RPMI7951 (cell line): ENCODE results near the gene CD4. TPM values are rescaled to one million over a fixed set of nuclear protein-coding genes. Genes with fewer than 3 reads are reported as not detected.
A peak's percentile ranks its signal among the peaks of the same experiment; 100 is the strongest.

Experiments
- DNase-seq: peaks from one replicate; pipeline ENCODE4 v3.0.0-alpha.2; 2012; ENCODE audit warnings: low read depth
- total RNA-seq: library from RNA; depleted of rRNA; stranded (reverse); fragments of >200 nt; shearing (Covaris generic); gene quantifications from 2 replicates; pipeline ENCODE4 v1.2.3, GENCODE V29; 2014

CD4 gene
- total RNA-seq, 1 experiment from 2014 or later: 5.4 TPM

DNA sequence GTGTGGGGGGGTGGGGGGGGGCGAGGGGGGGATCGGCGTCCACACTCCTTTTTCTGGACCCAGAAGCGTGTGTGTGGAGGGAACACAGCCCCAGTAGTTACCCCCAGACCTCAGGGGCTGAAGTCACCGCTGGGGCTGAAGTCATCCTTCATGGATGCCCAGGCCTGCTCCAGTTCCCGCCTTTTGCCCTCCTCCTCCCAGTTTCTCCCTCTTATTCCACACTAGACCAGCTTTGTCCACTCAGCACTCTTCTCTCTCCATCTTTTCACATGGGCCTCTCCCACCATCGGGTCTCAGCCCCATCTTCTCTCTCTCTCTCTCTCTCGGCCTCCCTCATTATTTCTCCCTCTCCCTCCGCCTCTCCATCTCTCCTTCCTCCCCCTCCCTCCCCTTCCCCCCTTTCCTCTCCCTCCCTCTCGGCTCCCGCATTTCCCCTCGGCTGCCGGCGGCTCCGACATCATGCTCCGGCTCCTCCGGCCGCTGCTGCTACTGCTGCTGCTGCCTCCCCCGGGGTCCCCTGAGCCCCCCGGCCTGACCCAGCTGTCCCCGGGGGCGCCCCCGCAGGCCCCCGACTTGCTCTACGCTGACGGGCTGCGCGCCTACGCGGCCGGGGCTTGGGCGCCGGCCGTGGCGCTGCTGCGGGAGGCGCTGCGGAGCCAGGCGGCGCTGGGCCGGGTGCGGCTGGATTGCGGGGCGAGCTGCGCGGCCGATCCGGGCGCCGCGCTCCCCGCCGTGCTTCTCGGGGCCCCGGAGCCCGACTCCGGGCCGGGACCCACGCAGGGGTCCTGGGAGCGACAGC is 38.9 kb downstream of the CD4 start, which contains the start of gene P3H3:
P3H3 (plus strand) TSS at position 426 of the 799 bp plus-strand sequence; CDS start at position 460, 34 bp downstream.
- peak; percentile 48 for DNase-seq

- peak; percentile 34 for DNase-seq
These were observed 39.6 kb downstream of the CD4 start for GRCh38 chr12:6828781-6829535.

GRCh38 chr12:6829536-6830220 is 40.4 kb downstream of the CD4 start:
- DNase-seq: peak; percentile 36

- DNase-seq: no peak
These were observed 41.1 kb downstream of the CD4 start for GRCh38 chr12:6830286-6830890.

GRCh38 chr12:6830999-6831398 is 41.7 kb downstream of the CD4 start:
- DNase-seq: no peak

DNA sequence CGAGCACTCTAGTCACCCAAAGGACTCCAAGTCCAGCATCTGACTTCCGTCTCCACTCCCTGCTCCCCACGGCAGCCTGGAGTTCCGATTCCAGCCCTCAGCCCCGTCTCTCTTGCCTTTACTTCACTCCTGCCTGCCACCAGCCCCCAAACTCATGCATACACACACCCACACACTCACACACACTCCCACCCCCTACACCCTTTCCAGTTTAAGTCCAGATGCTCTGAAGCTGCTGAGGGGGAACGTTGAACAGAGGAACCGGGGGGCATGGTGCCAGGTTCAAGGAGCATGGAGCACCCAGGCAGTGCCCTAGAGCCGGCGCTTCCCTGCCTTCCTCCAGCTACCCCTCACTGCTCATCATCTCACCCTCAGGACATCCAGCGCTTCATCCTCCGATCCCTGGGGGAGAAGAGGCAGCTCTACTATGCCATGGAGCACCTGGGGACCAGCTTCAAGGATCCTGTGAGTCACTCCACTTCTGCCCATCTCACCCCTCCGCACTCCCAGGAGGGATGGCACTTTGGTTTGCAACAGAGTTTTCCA is 42.2 kb downstream of the CD4 start:
- no peak for DNase-seq

DNA sequence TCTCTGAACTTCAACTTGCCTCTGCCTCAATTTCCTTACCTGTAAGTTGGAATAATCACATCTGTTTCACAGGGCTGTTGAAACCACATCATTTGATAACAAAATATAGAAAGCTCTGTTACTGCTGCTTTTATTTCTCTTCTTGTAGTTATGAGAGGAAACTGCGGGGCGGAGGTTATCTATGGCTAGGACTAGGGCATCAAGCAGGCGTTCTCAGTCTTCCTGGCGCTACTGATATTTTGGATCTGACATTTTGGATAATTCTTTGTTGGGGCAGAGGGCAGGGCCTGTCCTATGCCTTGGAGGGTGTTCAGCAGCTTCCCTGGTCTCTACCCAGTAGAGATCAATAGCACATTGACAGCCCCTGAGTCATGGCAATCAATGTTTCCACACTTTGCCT is 42.8 kb downstream of the CD4 start:
- DNase-seq: no peak

GRCh38 chr12:6833189-6833890 is 44.0 kb downstream of the CD4 start:
- DNase-seq: no peak

DNA sequence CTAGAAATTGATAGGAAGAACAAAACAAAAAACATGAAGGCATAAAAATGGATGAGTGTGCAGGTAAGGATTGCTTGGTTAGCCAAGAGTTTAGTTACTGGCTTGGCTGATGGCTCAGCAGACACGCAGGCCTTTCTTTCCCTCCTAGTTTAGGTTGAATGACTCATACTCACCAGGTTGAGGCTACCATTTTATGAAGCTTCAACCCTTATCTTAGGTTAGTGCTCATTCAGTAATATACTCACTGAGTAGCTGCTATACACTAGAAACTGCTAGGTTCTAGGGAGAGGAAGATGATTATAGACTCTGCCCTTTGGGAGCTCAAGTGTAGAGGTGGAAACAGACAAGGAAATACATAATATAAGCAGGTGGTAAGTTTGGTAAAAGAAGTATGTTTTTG is 44.9 kb downstream of the CD4 start:
- no peak for DNase-seq

DNA sequence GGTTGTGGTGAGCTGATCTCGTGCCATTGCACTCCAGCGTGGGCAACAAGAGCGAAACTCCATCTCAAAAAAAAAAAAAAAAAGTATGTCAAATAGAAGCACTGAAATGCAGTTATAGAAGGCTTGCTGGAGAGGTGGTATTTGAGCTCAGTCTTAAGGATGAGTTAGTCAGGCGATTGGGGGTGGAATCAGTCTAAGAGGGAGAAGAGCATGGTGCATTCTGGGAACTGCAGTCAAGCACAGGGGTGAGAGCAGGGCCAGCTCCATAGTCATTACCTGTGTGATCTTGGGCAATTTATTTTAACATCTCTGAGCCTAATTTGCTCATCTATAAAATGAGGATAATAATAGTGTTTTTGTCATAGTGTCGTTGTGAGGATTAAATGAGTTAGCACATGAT is 45.5 kb downstream of the CD4 start:
- DNase-seq: no peak

DNA sequence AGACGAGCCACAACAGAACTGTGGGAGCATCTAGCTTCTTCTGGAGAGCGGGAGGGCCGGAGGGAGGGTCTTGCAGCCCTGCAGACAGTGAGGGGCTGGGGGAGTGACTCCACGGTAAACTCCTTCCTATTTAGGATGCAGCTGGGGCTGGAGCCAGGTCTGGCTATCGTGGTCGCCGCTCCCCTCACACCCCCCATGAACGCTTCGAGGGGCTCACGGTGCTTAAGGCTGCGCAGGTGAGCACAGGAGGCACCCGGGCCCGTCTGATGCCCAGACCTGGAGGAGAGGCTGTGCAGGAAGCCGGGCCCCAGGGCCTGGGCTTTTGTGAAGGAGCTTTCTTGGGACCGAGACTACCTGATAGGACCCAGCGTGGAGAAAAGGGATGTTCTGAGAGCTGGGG is 47.5 kb downstream of the CD4 start:
- no peak for DNase-seq

DNA sequence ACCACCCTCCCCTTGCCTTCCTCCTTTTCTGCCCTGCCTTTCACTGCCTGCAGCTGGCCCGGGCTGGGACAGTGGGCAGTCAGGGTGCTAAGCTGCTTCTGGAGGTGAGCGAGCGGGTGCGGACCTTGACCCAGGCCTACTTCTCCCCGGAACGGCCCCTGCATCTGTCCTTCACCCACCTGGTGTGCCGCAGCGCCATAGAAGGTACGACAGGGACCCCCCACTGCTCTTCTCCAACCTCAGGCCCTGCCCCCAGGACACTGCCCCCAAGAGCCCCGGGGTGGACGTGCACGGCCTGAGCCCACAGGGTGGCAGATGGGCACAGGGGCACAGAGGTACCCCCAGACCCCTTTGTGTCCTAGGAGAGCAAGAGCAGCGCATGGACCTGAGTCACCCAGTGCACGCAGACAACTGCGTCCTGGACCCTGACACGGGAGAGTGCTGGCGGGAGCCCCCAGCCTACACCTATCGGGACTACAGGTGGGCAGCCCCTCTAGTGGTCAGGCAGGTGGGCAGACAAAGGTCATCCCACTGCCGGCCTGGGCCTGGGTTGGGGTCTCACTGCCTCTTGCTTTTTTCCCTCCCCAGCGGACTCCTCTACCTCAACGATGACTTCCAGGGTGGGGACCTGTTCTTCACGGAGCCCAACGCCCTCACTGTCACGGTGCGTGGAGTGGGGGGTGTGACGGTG is 48.2 kb downstream of the CD4 start:
- DNase-seq: no peak

DNA sequence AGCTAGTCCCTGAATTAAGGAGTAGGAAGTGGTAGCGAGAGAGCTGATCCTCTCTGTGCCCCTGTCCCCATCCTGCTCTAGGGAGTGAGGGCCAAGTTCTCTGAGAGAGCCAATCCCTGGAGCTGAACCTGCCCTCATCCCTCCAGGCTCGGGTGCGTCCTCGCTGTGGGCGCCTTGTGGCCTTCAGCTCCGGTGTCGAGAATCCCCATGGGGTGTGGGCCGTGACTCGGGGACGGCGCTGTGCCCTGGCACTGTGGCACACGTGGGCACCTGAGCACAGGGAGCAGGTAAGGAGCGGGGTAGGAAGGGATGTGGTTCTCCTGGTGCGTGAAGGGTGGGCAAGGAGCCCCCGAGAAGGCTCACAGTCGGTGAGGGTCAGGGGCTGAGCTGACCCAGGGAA is 49.5 kb downstream of the CD4 start:
- DNase-seq: no peak

- DNase-seq: no peak
These were observed 50.3 kb downstream of the CD4 start for GRCh38 chr12:6839482-6840201.

DNA sequence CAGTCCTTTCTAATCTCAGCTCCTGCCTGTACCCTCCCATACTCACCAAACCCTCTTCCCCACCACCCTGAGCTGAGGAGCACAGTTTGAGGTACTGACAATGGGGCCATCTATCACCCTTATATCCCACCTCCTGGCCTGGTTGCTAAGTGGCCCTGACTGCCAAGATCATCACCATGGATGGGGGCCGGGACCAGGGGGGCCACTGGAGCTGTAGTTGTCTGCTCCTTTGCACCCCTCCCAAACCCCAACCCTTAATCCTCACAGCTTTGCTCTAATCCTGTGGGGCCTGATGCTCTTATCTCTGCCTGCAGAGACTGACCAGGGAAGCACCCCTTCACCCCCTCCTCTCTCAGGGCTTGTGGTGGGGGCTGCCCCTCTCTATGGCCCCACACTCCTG is 51.0 kb downstream of the CD4 start:
- no peak for DNase-seq

GRCh38 chr12:6840761-6841515 is 51.6 kb downstream of the CD4 start, which contains the start of gene GNB3:
Gene GNB3 (plus strand): TSS chr12:6840925. CDS start chr12:6841288, 363 bp downstream.
- DNase-seq: no peak

DNA sequence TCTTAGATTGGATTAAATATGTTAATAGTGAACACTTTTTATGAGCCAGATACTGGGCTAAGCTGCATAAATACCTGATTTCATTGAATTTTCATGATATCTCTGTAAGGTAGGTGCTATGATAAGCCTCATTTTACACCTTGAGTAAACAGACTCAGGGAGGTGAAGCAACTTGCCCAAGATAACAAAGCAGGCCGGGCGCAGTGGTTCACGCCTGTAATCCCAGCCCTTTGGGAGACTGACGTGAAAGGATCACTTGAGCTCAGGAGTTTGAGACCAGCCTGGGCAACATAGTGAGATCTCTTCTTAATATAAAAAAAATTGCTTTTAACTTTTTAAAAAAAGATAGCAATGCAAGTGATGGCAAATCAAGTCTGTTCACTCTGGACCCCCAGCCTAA is 52.7 kb downstream of the CD4 start:
- no peak for DNase-seq

GRCh38 chr12:6843118-6843902 is 54.0 kb downstream of the CD4 start:
- no peak for DNase-seq
